HepG2 (cell line): Measurements from ENCODE around the gene THUMPD1. TPM values are rescaled to one million over a fixed set of nuclear protein-coding genes. Genes with fewer than 3 reads are reported as not detected.
A peak's percentile ranks its signal among the peaks of the same experiment; 100 is the strongest.

ENCODE experiments used
- ATF3 ChIP-seq: sonication (generic); formaldehyde crosslinking; IDR thresholded peaks from 2 replicates; pipeline ENCODE4 v1.4.0; 2020; ENCODE audit warnings: missing genetic modification reagents
- EP300 ChIP-seq, 3 experiments: sonication (generic) in 1 of 3; formaldehyde crosslinking in 1 of 3; IDR thresholded peaks; 2 replicates each; pipeline versions ENCODE4 v1.5.1 to v1.6.1; 2011 to 2020; ENCODE audit warnings: low read depth in 2 of 3, low read length in 2 of 3, borderline replicate concordance in 1 of 3, improper control_type of control experiment in 1 of 3, mild to moderate bottlenecking in 1 of 3, missing genetic modification reagents in 1 of 3, moderate library complexity in 1 of 3
- HNF1A ChIP-seq, 2 experiments: sonication (generic) in 1 of 2; formaldehyde crosslinking in 1 of 2; IDR thresholded peaks; 2 replicates each; pipeline versions ENCODE4 v1.4.0 to v1.6.1; 2016 to 2020; ENCODE audit warnings: borderline replicate concordance in 1 of 2, low read depth in 1 of 2, mild to moderate bottlenecking in 1 of 2, missing genetic modification reagents in 1 of 2
- HNRNPLL ChIP-seq: fragments of 200-400 bp; formaldehyde crosslinking; IDR thresholded peaks from 2 replicates; pipeline ENCODE4 v1.6.1; 2017; ENCODE audit warnings: mild to moderate bottlenecking, low read depth, low read length; ENCODE audit not compliant: poor library complexity, severe bottlenecking
- KDM5A ChIP-seq: fragments of 200-600 bp; sonication (generic); IDR thresholded peaks from 2 replicates; pipeline ENCODE4 v1.7.0; 2018; ENCODE audit warnings: antibody characterized with exemption, mild to moderate bottlenecking, low read length, borderline replicate concordance
- MLLT10 ChIP-seq: sonication (generic); formaldehyde crosslinking; IDR thresholded peaks from 2 replicates; pipeline ENCODE4 v1.4.0; 2020; ENCODE audit warnings: missing genetic modification reagents
- REXO4 ChIP-seq: sonication (generic); formaldehyde crosslinking; IDR thresholded peaks from 2 replicates; pipeline ENCODE4 v1.8.0; 2022; ENCODE audit warnings: missing genetic modification reagents, mild to moderate bottlenecking, borderline replicate concordance
- RORA ChIP-seq: sonication (generic); formaldehyde crosslinking; IDR thresholded peaks from 2 replicates; pipeline ENCODE4 v1.5.0; 2020; ENCODE audit warnings: mild to moderate bottlenecking, missing genetic modification reagents, moderate library complexity
- SETDB1 ChIP-seq: sonication (generic); formaldehyde crosslinking; IDR thresholded peaks from 2 replicates; pipeline ENCODE4 v1.5.1; 2020; ENCODE audit warnings: missing genetic modification reagents, mild to moderate bottlenecking, borderline replicate concordance
- SMYD3 ChIP-seq: sonication (generic); formaldehyde crosslinking; IDR thresholded peaks from 2 replicates; pipeline ENCODE4 v1.8.1; 2023; ENCODE audit warnings: mild to moderate bottlenecking, missing genetic modification reagents
- TMF1 ChIP-seq: sonication (generic); formaldehyde crosslinking; IDR thresholded peaks from 2 replicates; pipeline ENCODE4 v1.8.1; 2022; ENCODE audit warnings: low read depth, missing genetic modification reagents
- ZFP36L2 ChIP-seq: sonication (generic); formaldehyde crosslinking; IDR thresholded peaks from 2 replicates; pipeline ENCODE4 v1.4.0; 2020; ENCODE audit warnings: missing genetic modification reagents
- ZKSCAN5 ChIP-seq: sonication (generic); formaldehyde crosslinking; IDR thresholded peaks from 2 replicates; pipeline ENCODE4 v1.5.1; 2020; ENCODE audit warnings: mild to moderate bottlenecking, missing genetic modification reagents
- ZNF646 ChIP-seq: sonication (generic); formaldehyde crosslinking; IDR thresholded peaks from 2 replicates; pipeline ENCODE4 v1.9.0; 2021; ENCODE audit warnings: mild to moderate bottlenecking, missing genetic modification reagents
- polyA plus RNA-seq, 8 experiments: library from polyadenylated mRNA; depleted of rRNA in 3 of 8; stranded (reverse) in 7 of 8; unstranded in 1 of 8; fragments of >200 nt; fragmentation: Illumina TruSeq in 4 of 8; extraction: Trizol in 4 of 8; gene quantifications; 2 replicates each; pipeline versions ENCODE4 v1.2.1 to v1.2.3, GENCODE V29; 2011 to 2016; ENCODE audit warnings: low read depth in 4 of 8, missing spikeins in 1 of 8, mixed read lengths in 1 of 8; ENCODE audit not compliant: insufficient read depth in 1 of 8
- total RNA-seq, 5 experiments: library from RNA; depleted of rRNA; stranded (reverse); fragments of >200 nt; fragmentation: Illumina TruSeq; extraction: Trizol; gene quantifications; 2 replicates each; pipeline ENCODE4 v1.2.3, GENCODE V29; 2016; ENCODE audit warnings: low read depth in 1 of 5

Gene THUMPD1
- total and polyA plus RNA-seq, 2 of the 13 experiments (the other 11 are each of a cell fraction or from before 2014, with no cell fraction given): 22.7 to 69.1 TPM

GRCh38 chr16:20747030-20747816 is 5.6 kb upstream of the THUMPD1 start (continued):
- 0 out of 2 replicates have a peak, but pooled peaks have one; percentile 35 for TF ChIP-seq HNF1A (IDR thresholded peaks at IDR 0.05; ENCODE audit: low read depth)
- TF ChIP-seq HNF1A (CRISPR knock-in tag; IDR thresholded peaks at IDR 0.05; ENCODE audit: borderline replicate concordance): no peak
- no peak for TF ChIP-seq ZFP36L2 (CRISPR knock-in tag)
- TF ChIP-seq ZKSCAN5: no peak
- TF ChIP-seq REXO4: no peak
- TF ChIP-seq HNRNPLL: no peak
- no peak for TF ChIP-seq SMYD3
- peak; percentile 96 for TF ChIP-seq SETDB1
- TF ChIP-seq KDM5A: no peak
- TF ChIP-seq ATF3 (CRISPR knock-in tag): no peak
- no peak for TF ChIP-seq MLLT10 (CRISPR knock-in tag)
- no peak for TF ChIP-seq ZNF646 (CRISPR knock-in tag)
- no peak for TF ChIP-seq TMF1 (CRISPR knock-in tag)
- TF ChIP-seq RORA (CRISPR knock-in tag): no peak
- 0 out of 4 replicates have a peak, but pooled peaks of 1 of the 2 experiments have one; percentile 11 for TF ChIP-seq EP300 (IDR thresholded peaks at IDR 0.05; ENCODE audit: low read depth in 2 of 2, low read length in 2 of 2)
- TF ChIP-seq EP300 (CRISPR knock-in tag; IDR thresholded peaks at IDR 0.05; ENCODE audit: borderline replicate concordance): no peak
- TF ChIP-seq, all 625 proteins: peak for 6
